H1 (cell line): Measurements from ENCODE around the gene EGFLAM. TPM values are rescaled to one million over a fixed set of nuclear protein-coding genes. Genes with fewer than 3 reads are reported as not detected.

ENCODE experiments used
- CTCF ChIA-PET: fragments of 300-600 bp; sonication (Branson Sonifier 250); formaldehyde crosslinking; loops from one replicate; lab custom pipeline; 2021; ENCODE audit not compliant: partially characterized antibody; lab: Charles Lee
- POLR2A ChIA-PET: fragments of 300-600 bp; sonication (Branson Sonifier 250); formaldehyde crosslinking; loops from one replicate; lab custom pipeline; 2021; ENCODE audit warnings: inconsistent platforms; ENCODE audit not compliant: partially characterized antibody; lab: Charles Lee
- DNase-seq, 2 experiments: peaks; one replicate each; pipeline versions ENCODE4 v3.0.0 to v3.0.0-alpha.2; 2010 to 2022; ENCODE audit warnings: low spot score in 2 of 2, low read depth in 1 of 2, mixed read lengths in 1 of 2
- FAIRE-seq: peaks from 2 replicates; lab custom pipeline; 2011; peaks lifted over from hg19 to GRCh38; lab: Jason Lieb, UNC
- H2AFZ ChIP-seq: 2 replicates; pipeline ENCODE4 v1.8.1; 2012; ENCODE audit warnings: low read length, inconsistent platforms
- H2AK5ac ChIP-seq: 2 replicates; pipeline ENCODE4 v1.6.1; 2013; ENCODE audit warnings: low read depth, low read length
- H2BK120ac ChIP-seq: replicated peaks from 2 replicates; pipeline ENCODE3; 2013; ENCODE audit warnings: low read depth, low read length, inconsistent platforms
- H2BK12ac ChIP-seq: 2 replicates; pipeline ENCODE4 v1.6.1; 2013; ENCODE audit warnings: low read depth, low read length
- H2BK15ac ChIP-seq: 2 replicates; pipeline ENCODE4 v1.6.1; 2013; ENCODE audit warnings: low read length
- H2BK20ac ChIP-seq: 2 replicates; pipeline ENCODE4 v1.6.1; 2013; ENCODE audit warnings: low read length
- H2BK5ac ChIP-seq: 2 replicates; pipeline ENCODE4 v1.6.1; 2013; ENCODE audit warnings: low read depth, low read length
- H3K14ac ChIP-seq: 2 replicates; pipeline ENCODE4 v1.6.1; 2013; ENCODE audit warnings: inconsistent platforms; ENCODE audit not compliant: insufficient read length
- H3K18ac ChIP-seq: 2 replicates; pipeline ENCODE4 v1.6.1; 2013; ENCODE audit warnings: low read length; ENCODE audit errors: extremely low read depth
- H3K23ac ChIP-seq: 2 replicates; pipeline ENCODE4 v1.6.1; 2013; ENCODE audit warnings: inconsistent platforms; ENCODE audit not compliant: insufficient read length
- H3K23me2 ChIP-seq: 2 replicates; pipeline ENCODE4 v1.6.1; 2013; ENCODE audit warnings: low read depth, low read length
- H3K27ac ChIP-seq: 2 replicates; pipeline ENCODE4 v1.6.1; 2011; ENCODE audit warnings: low read depth, low read length, inconsistent platforms
- H3K27me3 ChIP-seq, 4 experiments: replicated peaks in 1 of 4; 1 replicate in 1 of 4; 2 replicates in 3 of 4; pipeline versions ENCODE4 v1.6.1 to v1.8.1; 2011 to 2013; ENCODE audit warnings: low read length in 3 of 4, mild to moderate bottlenecking in 3 of 4, inconsistent platforms in 2 of 4, mixed read lengths in 2 of 4, moderate library complexity in 1 of 4; ENCODE audit not compliant: control insufficient read depth in 3 of 4, insufficient read depth in 3 of 4; ENCODE audit errors: extremely low read depth in 1 of 4
- H3K36me3 ChIP-seq, 4 experiments: 2 replicates each; pipeline versions ENCODE4 v1.6.1 to v1.8.1; 2011 to 2013; ENCODE audit warnings: mild to moderate bottlenecking in 4 of 4, low read length in 3 of 4, moderate library complexity in 2 of 4, control low read depth in 1 of 4, inconsistent platforms in 1 of 4; ENCODE audit not compliant: insufficient read depth in 4 of 4, control insufficient read depth in 2 of 4
- H3K4ac ChIP-seq: replicated peaks from 2 replicates; pipeline ENCODE3; 2013; ENCODE audit warnings: low read length, low read depth, mixed read lengths, inconsistent platforms; ENCODE audit not compliant: insufficient read length
- H3K4me1 ChIP-seq, 4 experiments: replicated peaks in 1 of 4; 1 replicate in 1 of 4; 2 replicates in 3 of 4; pipeline versions ENCODE4 v1.6.1 to v1.8.1; 2011 to 2013; ENCODE audit warnings: low read length in 3 of 4, inconsistent platforms in 2 of 4, mixed read lengths in 1 of 4; ENCODE audit not compliant: insufficient read depth in 4 of 4, control insufficient read depth in 3 of 4
- H3K4me2 ChIP-seq, 2 experiments: 2 replicates each; pipeline versions ENCODE4 v1.6.1 to v1.8.1; 2011 to 2013; ENCODE audit warnings: low read depth in 2 of 2, low read length in 2 of 2, control low read depth in 1 of 2, inconsistent platforms in 1 of 2, mild to moderate bottlenecking in 1 of 2; ENCODE audit not compliant: insufficient read depth in 1 of 2
- H3K4me3 ChIP-seq, 4 experiments: fragments of 200-600, 300-600 bp in 1 of 4; sonication (generic), shearing (Covaris generic), sonication (Bioruptor Twin) in 1 of 4; 2 replicates each; pipeline versions ENCODE4 v1.5.1 to v1.8.1; 2011 to 2016; ENCODE audit warnings: low read length in 4 of 4, low read depth in 3 of 4, control low read depth in 2 of 4, inconsistent platforms in 2 of 4, mild to moderate bottlenecking in 2 of 4, mixed read lengths in 1 of 4, moderate library complexity in 1 of 4; ENCODE audit not compliant: insufficient read depth in 2 of 4; ENCODE audit errors: extremely low read depth in 1 of 4
- H3K56ac ChIP-seq: replicated peaks from 2 replicates; pipeline ENCODE3; 2013; ENCODE audit warnings: low read depth, mild to moderate bottlenecking, mixed read lengths, low read length, inconsistent platforms; ENCODE audit not compliant: insufficient read length
- H3K79me1 ChIP-seq: 2 replicates; pipeline ENCODE4 v1.6.1; 2013; ENCODE audit warnings: low read depth, low read length, control low read depth
- H3K79me2 ChIP-seq, 2 experiments: 2 replicates each; pipeline versions ENCODE4 v1.6.1 to v1.8.1; 2012 to 2013; ENCODE audit warnings: low read length in 2 of 2, mild to moderate bottlenecking in 2 of 2, inconsistent platforms in 1 of 2; ENCODE audit not compliant: insufficient read depth in 2 of 2, control insufficient read depth in 1 of 2
- H3K9ac ChIP-seq, 4 experiments: replicated peaks in 1 of 4; 1 replicate in 1 of 4; 2 replicates in 3 of 4; pipeline versions ENCODE4 v1.6.1 to v1.8.1; 2011 to 2013; ENCODE audit warnings: low read depth in 3 of 4, low read length in 3 of 4, control low read depth in 2 of 4, mild to moderate bottlenecking in 2 of 4, moderate library complexity in 2 of 4, inconsistent platforms in 1 of 4; ENCODE audit errors: extremely low read depth in 1 of 4
- H3K9me3 ChIP-seq, 2 experiments: 2 replicates each; pipeline versions ENCODE4 v1.6.1 to v1.8.1; 2012 to 2013; ENCODE audit warnings: mild to moderate bottlenecking in 2 of 2, moderate library complexity in 2 of 2, control low read depth in 1 of 2, inconsistent platforms in 1 of 2, low read depth in 1 of 2, low read length in 1 of 2, mixed read lengths in 1 of 2; ENCODE audit not compliant: insufficient read depth in 2 of 2
- H4K20me1 ChIP-seq, 2 experiments: replicated peaks in 1 of 2; 2 replicates each; pipeline versions ENCODE3 to v1.8.1; 2011 to 2013; ENCODE audit warnings: inconsistent platforms in 2 of 2, low read length in 2 of 2, mild to moderate bottlenecking in 1 of 2; ENCODE audit not compliant: insufficient read depth in 2 of 2, control insufficient read depth in 1 of 2
- H4K5ac ChIP-seq: 2 replicates; pipeline ENCODE4 v1.6.1; 2013; ENCODE audit warnings: low read length, low read depth, mixed read lengths, inconsistent platforms; ENCODE audit not compliant: insufficient read length
- H4K8ac ChIP-seq: 2 replicates; pipeline ENCODE4 v1.8.0; 2013; ENCODE audit warnings: mild to moderate bottlenecking, moderate library complexity, low read length, inconsistent platforms; ENCODE audit not compliant: insufficient read depth; ENCODE audit errors: extremely low read depth
- H4K91ac ChIP-seq: replicated peaks from 2 replicates; pipeline ENCODE3; 2013; ENCODE audit warnings: low read length, mixed read lengths, inconsistent platforms; ENCODE audit not compliant: insufficient read length
- ATF2 ChIP-seq: IDR thresholded peaks from 2 replicates; pipeline ENCODE4 v1.6.1; 2012; ENCODE audit warnings: low read length, inconsistent platforms
- BCL11A ChIP-seq, 2 experiments: IDR thresholded peaks; one replicate each; pipeline ENCODE4 v1.6.1; 2011; ENCODE audit warnings: low read depth in 2 of 2, low read length in 2 of 2, mild to moderate bottlenecking in 2 of 2
- CBX5 ChIP-seq: fragments of 300-800, 300-1000 bp; sonication (generic); IDR thresholded peaks from 2 replicates; pipeline ENCODE4 v1.7.1; 2016; ENCODE audit warnings: antibody characterized with exemption, low read length, low read depth
- JUND ChIP-seq: IDR thresholded peaks from 2 replicates; pipeline ENCODE4 v1.6.1; 2011; ENCODE audit warnings: mild to moderate bottlenecking, improper control_type of control experiment, low read length
- SIX5 ChIP-seq: IDR thresholded peaks from 2 replicates; pipeline ENCODE4 v1.6.1; 2011; ENCODE audit warnings: mild to moderate bottlenecking, low read depth, low read length
- WGBS, 2 experiments: shearing (Covaris generic) in 1 of 2; methylation state at CpG; one replicate each; pipeline versions ENCODE4 v1.1.6 to v1.1.7; 2013 to 2015; ENCODE audit warnings: low lambda C conversion rate in 2 of 2, mixed read lengths in 2 of 2, inconsistent platforms in 1 of 2, low coverage in 1 of 2, missing lambda C conversion rate in 1 of 2; ENCODE audit not compliant: insufficient replicate concordance in 2 of 2, insufficient coverage in 1 of 2, insufficient read length in 1 of 2; ENCODE audit errors: extremely low coverage in 1 of 2, missing lambda C conversion rate in 1 of 2; 5-methylcytosine and 5-hydroxymethylcytosine counted together
- polyA plus RNA-seq, 7 experiments: library from polyadenylated mRNA; depleted of rRNA in 3 of 7; stranded (reverse) in 5 of 7; unstranded in 2 of 7; fragments of >200 nt in 5 of 7; fragments of 200-250 nt in 2 of 7; gene quantifications; 1 replicate in 5 of 7; 2 replicates in 1 of 7; 4 replicates in 1 of 7; pipeline versions ENCODE4 v1.2.1 to v1.2.3, GENCODE V29; 2011 to 2013; ENCODE audit warnings: missing spikeins in 2 of 7, mixed read lengths in 2 of 7
- total RNA-seq: library from RNA; stranded (reverse); fragmentation: NEBNext Ultra II Directional; extraction: Animal tissue kit (Norgen Biotek cat#: 25700); gene quantifications from 2 replicates; pipeline ENCODE4 v1.2.1, GENCODE V29; 2021
- TF ChIP-seq, protein P1 (sequence below): IDR thresholded peaks from 2 replicates; pipeline ENCODE4 v1.6.1; 2012; ENCODE audit warnings: inconsistent platforms

EGFLAM gene
- total and polyA plus RNA-seq, 2 of the 8 experiments (the other 6 are each of a cell fraction or from before 2014, with no cell fraction given) = 0.20 to 0.24 TPM

DNA sequence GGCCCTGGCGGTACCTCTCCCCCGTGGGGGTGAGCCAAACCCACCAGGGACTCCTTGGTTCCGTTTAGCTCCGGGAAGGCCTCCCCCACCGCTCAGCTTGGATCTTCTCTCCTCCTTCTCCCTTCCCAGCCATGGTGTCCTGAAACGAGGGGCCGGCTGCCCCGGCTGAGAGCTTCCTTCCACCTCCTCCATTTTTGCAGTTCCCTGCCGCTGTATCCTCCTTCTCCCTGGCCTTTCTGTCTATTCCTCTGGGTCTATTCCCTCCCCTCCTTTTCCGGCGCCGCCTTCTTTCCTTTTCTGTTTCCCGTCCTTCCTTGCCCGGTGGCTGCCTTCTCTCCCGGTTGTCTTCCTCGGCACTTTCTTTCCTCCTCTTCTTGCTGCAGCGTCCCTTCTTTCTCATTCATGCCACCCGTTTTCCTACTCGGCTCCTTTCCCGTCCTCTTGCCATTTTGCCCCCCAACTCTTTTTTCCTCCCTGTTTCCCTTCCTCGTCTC lies 187.7 kb downstream of the EGFLAM start:
- no peak overlapping the region for H2BK15ac ChIP-seq
- no peak overlapping the region for H3K23ac ChIP-seq
- no peak overlapping the region for H3K4me2 ChIP-seq
- CTCF ChIA-PET = interaction anchor here (0.6 to 5.4 kb wide), 8 partner anchors 13 to 362 kb away, joined by 3 to 63 read pairs (median 4); no protein-coding TSS in a partner anchor
- H3K79me2 ChIP-seq = no peaks in the 10 kb centered on the region
- no peak for DNase-seq
- H3K56ac ChIP-seq = no peak overlapping the region
- H2AFZ ChIP-seq = 0 out of 2 replicates have a peak overlapping the region, but pooled peaks have one; percentile 31
- H2BK12ac ChIP-seq = no peak overlapping the region
- H3K36me3 ChIP-seq = no peaks in the 10 kb centered on the region
- H4K20me1 ChIP-seq = no peaks in the 10 kb centered on the region
- no peaks in the 10 kb centered on the region for H3K79me1 ChIP-seq
- no peak overlapping the region for H3K14ac ChIP-seq
- no peak overlapping the region for H2BK20ac ChIP-seq
- H3K4ac ChIP-seq = no peak overlapping the region
- POLR2A ChIA-PET = no interaction called here
- TF ChIP-seq SIX5 (no peak), CBX5 (no peak), JUND (no peak), ATF2 (no peak), BCL11A (IDR thresholded peaks at IDR 0.05; ENCODE audit: low read depth in 2 of 2, low read length in 2 of 2) (no peak)
- TF ChIP-seq, protein P1, sequence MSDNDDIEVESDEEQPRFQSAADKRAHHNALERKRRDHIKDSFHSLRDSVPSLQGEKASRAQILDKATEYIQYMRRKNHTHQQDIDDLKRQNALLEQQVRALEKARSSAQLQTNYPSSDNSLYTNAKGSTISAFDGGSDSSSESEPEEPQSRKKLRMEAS = no peak
- H3K9ac ChIP-seq = no peak overlapping the region
- no peak overlapping the region for H4K91ac ChIP-seq
- no peak overlapping the region for H4K8ac ChIP-seq
- H3K4me1 ChIP-seq = no peaks in the 10 kb centered on the region; a peak in 1 of 7 replicates
- H3K27me3 ChIP-seq = no peaks in the 10 kb centered on the region
- no peak overlapping the region for H2BK120ac ChIP-seq
- no peak overlapping the region for H2AK5ac ChIP-seq
- H2BK5ac ChIP-seq = no peak overlapping the region
- no peaks in the 10 kb centered on the region for H3K9me3 ChIP-seq
- H3K18ac ChIP-seq = no peak overlapping the region
- FAIRE-seq = no peak
- no peak overlapping the region for H4K5ac ChIP-seq
- WGBS, 2 experiments = 88% methylated on average over 21 of the region's 21 CpGs; no CpG with 5 or more reads in 1 of the 2 experiments
- peaks cover 1% of the 10 kb centered on the region; the same call in 1 of the 2 replicates for H3K23me2 ChIP-seq
- no peak overlapping the region for H3K4me3 ChIP-seq
- H3K27ac ChIP-seq = no peak overlapping the region
